ENCODE data around the gene KCTD21. TPM values are rescaled to one million over a fixed set of nuclear protein-coding genes. Genes with fewer than 3 reads are reported as not detected.

Gene KCTD21
- total and polyA plus RNA-seq, 10 of the 15 experiments (the other 5 are each of a cell fraction or from before 2014, with no cell fraction given): 0.63 to 5.4 (median 3.6) TPM

DNA sequence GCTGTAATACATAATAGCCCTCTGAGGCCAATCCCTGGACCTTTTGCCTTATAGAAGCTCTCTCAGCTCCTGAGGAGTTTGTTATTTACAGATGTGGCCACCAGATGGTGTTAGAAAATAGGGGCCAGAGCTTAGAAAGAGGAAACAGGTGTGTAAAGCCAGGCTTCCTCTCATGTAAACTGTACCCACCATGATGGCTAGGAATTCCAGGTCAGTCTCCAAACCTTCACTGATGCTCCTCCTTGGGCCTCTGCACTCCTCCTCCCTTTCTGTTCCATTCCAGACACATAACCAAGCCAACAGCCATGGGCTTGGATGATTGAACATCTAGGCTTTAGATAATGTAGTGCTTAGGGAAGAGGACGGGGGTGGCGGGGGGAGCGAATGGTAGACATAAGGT, 40.0 kb upstream of the KCTD21 start (continued):
- TF ChIP-seq, protein P1, sequence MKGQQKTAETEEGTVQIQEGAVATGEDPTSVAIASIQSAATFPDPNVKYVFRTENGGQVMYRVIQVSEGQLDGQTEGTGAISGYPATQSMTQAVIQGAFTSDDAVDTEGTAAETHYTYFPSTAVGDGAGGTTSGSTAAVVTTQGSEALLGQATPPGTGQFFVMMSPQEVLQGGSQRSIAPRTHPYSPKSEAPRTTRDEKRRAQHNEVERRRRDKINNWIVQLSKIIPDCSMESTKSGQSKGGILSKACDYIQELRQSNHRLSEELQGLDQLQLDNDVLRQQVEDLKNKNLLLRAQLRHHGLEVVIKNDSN (IDR thresholded peaks at IDR 0.05; ENCODE audit: borderline replicate concordance, extremely low read length, insufficient read depth, low read depth, low read length): no peak
- no peak for TF ChIP-seq TAF1 (IDR thresholded peaks at IDR 0.05; ENCODE audit: borderline replicate concordance, low read depth, low read length)
- no peak for TF ChIP-seq RFX5 (IDR thresholded peaks at IDR 0.05; ENCODE audit: low read depth, low read length)
- TF ChIP-seq SPI1 (IDR thresholded peaks at IDR 0.05; ENCODE audit: borderline replicate concordance, insufficient read depth, low read depth, low read length): peak; percentile 46; the same call in 1 of the 2 replicates
- no peak for TF ChIP-seq HDAC6 (IDR thresholded peaks at IDR 0.05; ENCODE audit: unreplicated experiment)
- TF ChIP-seq, protein P2, sequence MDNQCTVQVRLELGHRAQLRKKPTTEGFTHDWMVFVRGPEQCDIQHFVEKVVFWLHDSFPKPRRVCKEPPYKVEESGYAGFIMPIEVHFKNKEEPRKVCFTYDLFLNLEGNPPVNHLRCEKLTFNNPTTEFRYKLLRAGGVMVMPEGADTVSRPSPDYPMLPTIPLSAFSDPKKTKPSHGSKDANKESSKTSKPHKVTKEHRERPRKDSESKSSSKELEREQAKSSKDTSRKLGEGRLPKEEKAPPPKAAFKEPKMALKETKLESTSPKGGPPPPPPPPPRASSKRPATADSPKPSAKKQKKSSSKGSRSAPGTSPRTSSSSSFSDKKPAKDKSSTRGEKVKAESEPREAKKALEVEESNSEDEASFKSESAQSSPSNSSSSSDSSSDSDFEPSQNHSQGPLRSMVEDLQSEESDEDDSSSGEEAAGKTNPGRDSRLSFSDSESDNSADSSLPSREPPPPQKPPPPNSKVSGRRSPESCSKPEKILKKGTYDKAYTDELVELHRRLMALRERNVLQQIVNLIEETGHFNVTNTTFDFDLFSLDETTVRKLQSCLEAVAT (IDR thresholded peaks at IDR 0.05): no peak
- TF ChIP-seq POU2F2 (IDR thresholded peaks at IDR 0.05; ENCODE audit: borderline replicate concordance, low read depth, low read length): no peak
- TF ChIP-seq MEF2B (IDR thresholded peaks at IDR 0.05; ENCODE audit: partially characterized antibody, poor library complexity, severe bottlenecking): no peak
- no peak for TF ChIP-seq SMAD1 (IDR thresholded peaks at IDR 0.05; ENCODE audit: low read depth, partially characterized antibody)
- no peak for TF ChIP-seq ZBED1 (IDR thresholded peaks at IDR 0.05; ENCODE audit: borderline replicate concordance)
- TF ChIP-seq, protein P3, sequence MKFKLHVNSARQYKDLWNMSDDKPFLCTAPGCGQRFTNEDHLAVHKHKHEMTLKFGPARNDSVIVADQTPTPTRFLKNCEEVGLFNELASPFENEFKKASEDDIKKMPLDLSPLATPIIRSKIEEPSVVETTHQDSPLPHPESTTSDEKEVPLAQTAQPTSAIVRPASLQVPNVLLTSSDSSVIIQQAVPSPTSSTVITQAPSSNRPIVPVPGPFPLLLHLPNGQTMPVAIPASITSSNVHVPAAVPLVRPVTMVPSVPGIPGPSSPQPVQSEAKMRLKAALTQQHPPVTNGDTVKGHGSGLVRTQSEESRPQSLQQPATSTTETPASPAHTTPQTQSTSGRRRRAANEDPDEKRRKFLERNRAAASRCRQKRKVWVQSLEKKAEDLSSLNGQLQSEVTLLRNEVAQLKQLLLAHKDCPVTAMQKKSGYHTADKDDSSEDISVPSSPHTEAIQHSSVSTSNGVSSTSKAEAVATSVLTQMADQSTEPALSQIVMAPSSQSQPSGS (IDR thresholded peaks at IDR 0.05; ENCODE audit: low read length): no peak
- TF ChIP-seq BMI1 (IDR thresholded peaks at IDR 0.05; ENCODE audit: borderline replicate concordance): no peak
- no peak for TF ChIP-seq EP300 (IDR thresholded peaks at IDR 0.05; ENCODE audit: borderline replicate concordance in 1 of 2, control insufficient read depth in 1 of 2, low read depth in 2 of 2, low read length in 2 of 2)
- no peak for TF ChIP-seq NR2C2 (IDR thresholded peaks at IDR 0.05; ENCODE audit: borderline replicate concordance, control insufficient read depth, insufficient read length, low read depth)
- TF ChIP-seq, protein P4, sequence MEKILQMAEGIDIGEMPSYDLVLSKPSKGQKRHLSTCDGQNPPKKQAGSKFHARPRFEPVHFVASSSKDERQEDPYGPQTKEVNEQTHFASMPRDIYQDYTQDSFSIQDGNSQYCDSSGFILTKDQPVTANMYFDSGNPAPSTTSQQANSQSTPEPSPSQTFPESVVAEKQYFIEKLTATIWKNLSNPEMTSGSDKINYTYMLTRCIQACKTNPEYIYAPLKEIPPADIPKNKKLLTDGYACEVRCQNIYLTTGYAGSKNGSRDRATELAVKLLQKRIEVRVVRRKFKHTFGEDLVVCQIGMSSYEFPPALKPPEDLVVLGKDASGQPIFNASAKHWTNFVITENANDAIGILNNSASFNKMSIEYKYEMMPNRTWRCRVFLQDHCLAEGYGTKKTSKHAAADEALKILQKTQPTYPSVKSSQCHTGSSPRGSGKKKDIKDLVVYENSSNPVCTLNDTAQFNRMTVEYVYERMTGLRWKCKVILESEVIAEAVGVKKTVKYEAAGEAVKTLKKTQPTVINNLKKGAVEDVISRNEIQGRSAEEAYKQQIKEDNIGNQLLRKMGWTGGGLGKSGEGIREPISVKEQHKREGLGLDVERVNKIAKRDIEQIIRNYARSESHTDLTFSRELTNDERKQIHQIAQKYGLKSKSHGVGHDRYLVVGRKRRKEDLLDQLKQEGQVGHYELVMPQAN (conservative IDR thresholded peaks at IDR 0.05): no peak
- TF ChIP-seq, protein P5, sequence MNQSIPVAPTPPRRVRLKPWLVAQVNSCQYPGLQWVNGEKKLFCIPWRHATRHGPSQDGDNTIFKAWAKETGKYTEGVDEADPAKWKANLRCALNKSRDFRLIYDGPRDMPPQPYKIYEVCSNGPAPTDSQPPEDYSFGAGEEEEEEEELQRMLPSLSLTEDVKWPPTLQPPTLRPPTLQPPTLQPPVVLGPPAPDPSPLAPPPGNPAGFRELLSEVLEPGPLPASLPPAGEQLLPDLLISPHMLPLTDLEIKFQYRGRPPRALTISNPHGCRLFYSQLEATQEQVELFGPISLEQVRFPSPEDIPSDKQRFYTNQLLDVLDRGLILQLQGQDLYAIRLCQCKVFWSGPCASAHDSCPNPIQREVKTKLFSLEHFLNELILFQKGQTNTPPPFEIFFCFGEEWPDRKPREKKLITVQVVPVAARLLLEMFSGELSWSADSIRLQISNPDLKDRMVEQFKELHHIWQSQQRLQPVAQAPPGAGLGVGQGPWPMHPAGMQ (IDR thresholded peaks at IDR 0.05; ENCODE audit: borderline replicate concordance): no peak
- TF ChIP-seq CHD1 (IDR thresholded peaks at IDR 0.05; ENCODE audit: low read depth, low read length): no peak
- no peak for TF ChIP-seq IKZF1 (conservative IDR thresholded peaks at IDR 0.05)

Data from GM12878 (cell line).